NCI-H2081 treated with DMSO at 0.1 percent for 48 hours (cell line): Measurements from ENCODE around the gene TPI1.

Experiments used
- DNase-seq: peaks from one replicate; lab custom pipeline; 2025; lab: John Stamatoyannopoulos, UW

TPI1 gene

GRCh38 chr12:6828781-6829535 lies 38.4 kb upstream of the TPI1 start:
- no peak for DNase-seq

GRCh38 chr12:6829536-6830220 lies 37.7 kb upstream of the TPI1 start:
- no peak for DNase-seq

DNA sequence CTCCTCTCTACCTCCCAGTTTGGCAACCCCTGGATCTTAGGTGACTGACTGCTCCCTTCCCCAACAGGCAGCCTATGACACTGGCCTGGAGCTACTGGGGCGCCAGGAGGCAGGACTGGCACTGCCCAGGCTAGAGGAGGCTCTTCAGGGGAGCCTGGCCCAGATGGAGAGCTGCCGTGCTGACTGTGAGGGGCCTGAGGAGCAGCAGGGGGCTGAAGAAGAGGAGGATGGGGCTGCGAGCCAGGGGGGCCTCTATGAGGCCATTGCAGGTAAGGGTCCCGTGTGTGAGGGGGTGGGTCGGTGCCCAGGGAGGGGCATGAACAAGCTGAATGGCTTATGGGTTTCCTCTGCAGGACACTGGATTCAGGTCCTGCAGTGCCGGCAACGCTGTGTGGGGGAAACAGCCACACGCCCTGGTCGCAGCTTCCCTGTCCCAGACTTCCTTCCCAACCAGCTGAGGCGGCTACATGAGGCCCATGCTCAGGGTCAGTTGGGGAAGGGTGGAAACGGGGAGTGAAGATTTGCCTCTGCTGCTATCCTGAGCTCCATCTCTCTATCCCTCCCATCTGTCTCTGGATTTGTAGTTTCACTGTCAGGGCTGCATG lies 36.9 kb upstream of the TPI1 start:
- DNase-seq = no peak

DNA sequence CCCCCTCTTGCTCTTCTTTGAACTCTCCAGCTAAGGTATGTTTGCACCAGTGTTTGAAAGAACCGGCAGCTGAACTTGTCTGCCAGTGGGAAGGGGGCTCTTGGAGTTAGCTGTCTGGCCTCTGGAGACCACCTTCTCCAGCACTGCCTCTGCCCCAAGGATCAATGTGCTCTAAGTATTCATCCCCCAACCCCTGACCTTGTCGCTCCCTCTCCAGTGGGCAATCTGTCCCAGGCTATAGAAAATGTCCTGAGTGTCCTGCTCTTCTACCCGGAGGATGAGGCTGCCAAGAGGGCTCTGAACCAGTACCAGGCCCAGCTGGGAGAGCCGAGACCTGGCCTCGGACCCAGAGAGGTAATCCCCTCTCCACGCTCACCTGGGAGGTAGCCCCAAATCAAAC lies 36.3 kb upstream of the TPI1 start:
- DNase-seq = no peak

GRCh38 chr12:6831450-6831995 lies 35.8 kb upstream of the TPI1 start:
- no peak for DNase-seq

DNA sequence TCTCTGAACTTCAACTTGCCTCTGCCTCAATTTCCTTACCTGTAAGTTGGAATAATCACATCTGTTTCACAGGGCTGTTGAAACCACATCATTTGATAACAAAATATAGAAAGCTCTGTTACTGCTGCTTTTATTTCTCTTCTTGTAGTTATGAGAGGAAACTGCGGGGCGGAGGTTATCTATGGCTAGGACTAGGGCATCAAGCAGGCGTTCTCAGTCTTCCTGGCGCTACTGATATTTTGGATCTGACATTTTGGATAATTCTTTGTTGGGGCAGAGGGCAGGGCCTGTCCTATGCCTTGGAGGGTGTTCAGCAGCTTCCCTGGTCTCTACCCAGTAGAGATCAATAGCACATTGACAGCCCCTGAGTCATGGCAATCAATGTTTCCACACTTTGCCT lies 35.2 kb upstream of the TPI1 start:
- DNase-seq = no peak

DNA sequence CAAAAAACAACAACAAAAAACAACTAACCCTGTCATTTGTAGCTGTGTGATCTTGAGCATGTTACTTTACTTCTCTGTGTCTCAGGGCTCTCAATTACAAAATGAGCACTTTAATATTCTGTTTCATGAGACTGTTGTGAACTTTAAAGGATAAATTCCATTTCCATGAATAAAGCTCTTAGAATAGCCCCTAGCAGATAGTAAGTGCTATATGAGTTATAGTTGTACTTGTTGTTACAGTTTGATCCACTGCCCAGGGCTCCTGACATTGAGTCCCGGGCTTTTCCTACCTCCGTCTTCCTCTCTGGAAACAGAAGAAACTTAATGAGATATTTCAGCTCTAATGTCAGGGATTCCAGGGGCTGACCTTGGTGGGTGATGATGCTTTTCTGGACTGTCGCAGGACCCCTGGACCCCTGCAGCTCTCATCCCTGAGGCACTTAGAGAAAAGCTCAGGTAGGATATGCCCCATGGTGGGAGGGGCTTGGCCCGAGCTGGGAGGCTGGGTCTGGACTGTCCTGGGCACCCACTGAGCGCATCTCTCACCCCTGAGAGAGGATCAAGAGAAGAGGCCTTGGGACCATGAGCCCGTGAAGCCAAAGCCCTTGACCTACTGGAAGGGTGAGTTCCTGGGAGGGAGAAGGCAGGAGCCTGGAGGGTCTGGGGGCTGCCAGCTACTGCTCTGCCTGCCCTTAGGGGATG lies 34.0 kb upstream of the TPI1 start:
- DNase-seq = no peak

GRCh38 chr12:6834254-6834653 lies 33.1 kb upstream of the TPI1 start:
- DNase-seq = no peak

DNA sequence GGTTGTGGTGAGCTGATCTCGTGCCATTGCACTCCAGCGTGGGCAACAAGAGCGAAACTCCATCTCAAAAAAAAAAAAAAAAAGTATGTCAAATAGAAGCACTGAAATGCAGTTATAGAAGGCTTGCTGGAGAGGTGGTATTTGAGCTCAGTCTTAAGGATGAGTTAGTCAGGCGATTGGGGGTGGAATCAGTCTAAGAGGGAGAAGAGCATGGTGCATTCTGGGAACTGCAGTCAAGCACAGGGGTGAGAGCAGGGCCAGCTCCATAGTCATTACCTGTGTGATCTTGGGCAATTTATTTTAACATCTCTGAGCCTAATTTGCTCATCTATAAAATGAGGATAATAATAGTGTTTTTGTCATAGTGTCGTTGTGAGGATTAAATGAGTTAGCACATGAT lies 32.5 kb upstream of the TPI1 start:
- DNase-seq = no peak

DNA sequence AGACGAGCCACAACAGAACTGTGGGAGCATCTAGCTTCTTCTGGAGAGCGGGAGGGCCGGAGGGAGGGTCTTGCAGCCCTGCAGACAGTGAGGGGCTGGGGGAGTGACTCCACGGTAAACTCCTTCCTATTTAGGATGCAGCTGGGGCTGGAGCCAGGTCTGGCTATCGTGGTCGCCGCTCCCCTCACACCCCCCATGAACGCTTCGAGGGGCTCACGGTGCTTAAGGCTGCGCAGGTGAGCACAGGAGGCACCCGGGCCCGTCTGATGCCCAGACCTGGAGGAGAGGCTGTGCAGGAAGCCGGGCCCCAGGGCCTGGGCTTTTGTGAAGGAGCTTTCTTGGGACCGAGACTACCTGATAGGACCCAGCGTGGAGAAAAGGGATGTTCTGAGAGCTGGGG lies 30.5 kb upstream of the TPI1 start:
- DNase-seq = no peak

GRCh38 chr12:6837370-6838060 lies 29.8 kb upstream of the TPI1 start:
- no peak for DNase-seq

DNA sequence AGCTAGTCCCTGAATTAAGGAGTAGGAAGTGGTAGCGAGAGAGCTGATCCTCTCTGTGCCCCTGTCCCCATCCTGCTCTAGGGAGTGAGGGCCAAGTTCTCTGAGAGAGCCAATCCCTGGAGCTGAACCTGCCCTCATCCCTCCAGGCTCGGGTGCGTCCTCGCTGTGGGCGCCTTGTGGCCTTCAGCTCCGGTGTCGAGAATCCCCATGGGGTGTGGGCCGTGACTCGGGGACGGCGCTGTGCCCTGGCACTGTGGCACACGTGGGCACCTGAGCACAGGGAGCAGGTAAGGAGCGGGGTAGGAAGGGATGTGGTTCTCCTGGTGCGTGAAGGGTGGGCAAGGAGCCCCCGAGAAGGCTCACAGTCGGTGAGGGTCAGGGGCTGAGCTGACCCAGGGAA lies 28.5 kb upstream of the TPI1 start:
- DNase-seq = no peak

DNA sequence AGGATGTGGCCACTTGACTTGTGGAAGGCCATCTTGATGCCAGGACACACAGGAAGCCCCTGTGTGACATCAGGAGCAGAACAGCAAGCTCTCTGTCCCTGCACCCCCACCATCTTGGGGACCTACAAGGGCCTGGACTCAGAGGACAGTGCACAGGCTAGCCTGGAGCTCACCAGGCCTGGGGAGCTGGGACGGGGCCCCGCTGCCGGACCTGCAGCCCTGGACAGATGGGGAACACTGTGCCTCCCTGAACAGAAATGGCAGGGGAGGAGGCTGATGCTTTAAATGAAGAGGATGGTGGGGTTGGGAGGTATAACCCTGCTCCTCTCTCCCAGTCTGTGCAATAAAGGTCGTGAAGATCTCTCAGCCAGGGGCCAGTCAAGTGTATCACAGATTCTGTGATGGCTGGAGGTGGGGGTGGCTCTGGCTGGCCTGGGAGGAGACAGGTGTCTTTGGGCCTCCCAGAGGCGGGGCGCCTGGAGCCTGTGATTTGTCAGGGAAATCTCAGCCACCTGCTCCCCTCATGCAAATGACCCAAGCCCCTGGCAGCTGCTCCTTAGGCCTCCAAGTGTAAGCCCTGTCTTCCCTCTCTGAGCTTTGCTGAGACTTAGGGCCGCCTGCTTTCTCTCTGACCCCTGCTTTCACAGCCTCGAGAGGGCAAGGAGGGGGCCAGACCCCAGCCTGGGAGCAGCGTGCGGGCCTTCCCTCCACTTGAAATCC lies 27.7 kb upstream of the TPI1 start:
- no peak for DNase-seq

GRCh38 chr12:6840330-6840729 lies 27.0 kb upstream of the TPI1 start:
- DNase-seq = no peak

DNA sequence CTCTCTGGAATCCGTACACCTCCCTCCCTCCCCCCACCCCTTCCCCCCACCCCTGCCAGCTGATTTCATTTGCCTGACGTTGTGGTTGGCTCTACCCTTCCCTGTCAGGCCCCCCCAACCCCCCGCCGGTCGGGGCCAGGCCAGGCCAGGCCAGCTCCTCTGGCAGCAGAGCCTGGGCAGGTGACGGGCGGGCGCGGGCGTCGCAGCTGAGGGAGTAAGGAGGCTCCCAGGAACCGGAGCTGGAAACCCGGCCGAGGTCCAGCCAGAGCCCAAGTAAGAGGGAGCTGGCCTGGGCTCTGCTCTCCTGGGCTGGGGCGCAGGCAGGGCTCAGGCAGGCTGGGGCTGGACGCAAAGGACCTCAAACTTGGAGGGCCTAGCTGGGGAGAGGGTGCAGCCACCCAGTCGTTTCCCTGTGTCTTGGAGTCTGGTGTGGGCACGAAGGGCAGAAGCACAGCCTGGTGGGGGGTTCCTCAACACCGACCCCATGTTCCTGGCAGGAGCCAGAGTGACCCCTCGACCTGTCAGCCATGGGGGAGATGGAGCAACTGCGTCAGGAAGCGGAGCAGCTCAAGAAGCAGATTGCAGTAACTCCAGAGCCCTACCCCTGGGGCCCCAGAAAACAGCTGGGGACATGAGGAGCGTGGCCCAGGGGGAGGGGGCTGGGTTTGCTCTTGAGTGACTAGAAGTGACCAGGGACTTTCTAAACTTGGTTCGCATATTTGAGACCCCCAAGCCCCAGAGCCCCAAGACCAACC lies 26.4 kb upstream of the TPI1 start, which contains the start of gene GNB3:
Gene GNB3 (plus strand): TSS at position 165 of the 755 bp plus-strand sequence. CDS start 363 bp downstream, at position 528.
- DNase-seq = no peak

GRCh38 chr12:6842075-6842474 lies 25.3 kb upstream of the TPI1 start:
- no peak for DNase-seq

GRCh38 chr12:6843118-6843902 lies 24.0 kb upstream of the TPI1 start:
- no peak for DNase-seq

- no peak for DNase-seq
Measured at GRCh38 chr12:6845395-6845794, 21.9 kb upstream of the TPI1 start.

- no peak for DNase-seq
Measured at GRCh38 chr12:6846316-6846869, 20.9 kb upstream of the TPI1 start.
